Measurements from ENCODE around the gene LONP1.
"Not testable (repeated sequence)": the region's sequence is repeated elsewhere in the genome, so short reads cannot be mapped to it uniquely, and the experiment has no call there.

The LONP1 gene

DNA sequence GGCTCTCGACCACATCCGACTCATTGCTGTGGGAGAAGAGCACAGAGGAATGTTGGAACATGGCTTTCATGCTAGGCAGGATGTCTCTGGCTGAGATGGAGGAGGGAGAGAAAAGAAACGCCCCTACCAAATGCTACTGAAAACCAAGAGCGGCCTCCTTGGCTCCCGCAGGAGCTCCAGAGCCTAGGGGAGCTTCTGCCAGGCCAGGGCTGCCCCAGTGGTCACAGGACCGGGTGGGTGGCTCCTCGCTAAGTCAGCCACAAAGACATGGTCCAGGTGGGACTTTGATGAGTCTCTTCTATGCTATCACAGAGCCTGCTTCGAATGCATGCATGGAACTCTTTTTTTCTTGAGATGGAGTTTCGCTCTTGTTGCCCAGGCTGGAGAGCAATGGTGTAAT is 6.7 kb downstream of the LONP1 start:
- DNase-seq (ENCODE audit: low spot score): no peak

DNA sequence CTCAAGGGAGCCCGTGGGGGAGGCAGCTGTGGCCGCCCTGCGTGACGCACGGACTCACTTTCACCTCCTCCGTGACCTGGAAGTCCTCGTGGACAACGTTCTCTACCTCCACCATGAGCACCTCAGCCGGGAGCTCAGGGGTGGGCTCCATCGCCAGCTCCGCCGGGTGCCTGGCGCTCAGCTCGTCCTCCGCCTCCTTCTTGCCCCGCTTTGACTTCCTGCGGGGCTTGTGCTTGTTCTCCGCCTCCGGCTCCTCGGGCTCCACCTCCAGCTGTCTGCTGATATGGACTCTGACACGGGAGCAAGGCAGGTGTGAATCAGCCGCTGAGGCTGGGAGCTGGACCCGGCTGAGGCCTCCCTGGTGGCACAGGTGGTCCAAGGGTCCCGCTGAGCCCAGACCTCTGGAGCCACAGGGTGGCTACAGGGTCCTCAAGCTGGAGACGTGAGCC is 8.2 kb downstream of the LONP1 start:
- no peak for DNase-seq (ENCODE audit: low spot score)

DNA sequence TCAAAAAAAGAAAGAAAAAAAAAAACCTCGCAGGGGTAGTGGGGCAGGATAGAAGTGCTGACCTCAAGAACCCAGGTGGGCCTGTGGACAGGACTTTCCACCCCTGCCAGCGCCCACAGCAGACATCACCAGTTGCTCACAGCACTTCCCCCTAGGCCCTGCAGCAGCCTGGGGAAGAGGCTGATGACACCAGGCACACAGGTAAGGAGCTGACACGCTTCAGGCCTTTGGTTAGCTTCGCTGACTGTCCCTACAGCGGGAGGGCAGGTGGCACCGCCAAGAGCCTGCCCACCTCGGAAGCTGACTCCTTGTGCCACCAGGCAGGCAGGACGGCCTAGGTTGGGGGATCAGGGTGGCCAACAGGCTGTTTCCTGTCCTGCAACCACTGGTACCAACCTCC is 8.9 kb downstream of the LONP1 start:
- DNase-seq (ENCODE audit: low spot score): no peak

GRCh38 chr19:5707576-5708575 is 12.1 kb downstream of the LONP1 start:
- no peak for DNase-seq (ENCODE audit: low spot score)

GRCh38 chr19:5706876-5707573 is 12.9 kb downstream of the LONP1 start:
- no peak for DNase-seq (ENCODE audit: low spot score)

- DNase-seq (ENCODE audit: low spot score): no peak
These were observed 14.4 kb downstream of the LONP1 start for GRCh38 chr19:5705552-5705951.

DNA sequence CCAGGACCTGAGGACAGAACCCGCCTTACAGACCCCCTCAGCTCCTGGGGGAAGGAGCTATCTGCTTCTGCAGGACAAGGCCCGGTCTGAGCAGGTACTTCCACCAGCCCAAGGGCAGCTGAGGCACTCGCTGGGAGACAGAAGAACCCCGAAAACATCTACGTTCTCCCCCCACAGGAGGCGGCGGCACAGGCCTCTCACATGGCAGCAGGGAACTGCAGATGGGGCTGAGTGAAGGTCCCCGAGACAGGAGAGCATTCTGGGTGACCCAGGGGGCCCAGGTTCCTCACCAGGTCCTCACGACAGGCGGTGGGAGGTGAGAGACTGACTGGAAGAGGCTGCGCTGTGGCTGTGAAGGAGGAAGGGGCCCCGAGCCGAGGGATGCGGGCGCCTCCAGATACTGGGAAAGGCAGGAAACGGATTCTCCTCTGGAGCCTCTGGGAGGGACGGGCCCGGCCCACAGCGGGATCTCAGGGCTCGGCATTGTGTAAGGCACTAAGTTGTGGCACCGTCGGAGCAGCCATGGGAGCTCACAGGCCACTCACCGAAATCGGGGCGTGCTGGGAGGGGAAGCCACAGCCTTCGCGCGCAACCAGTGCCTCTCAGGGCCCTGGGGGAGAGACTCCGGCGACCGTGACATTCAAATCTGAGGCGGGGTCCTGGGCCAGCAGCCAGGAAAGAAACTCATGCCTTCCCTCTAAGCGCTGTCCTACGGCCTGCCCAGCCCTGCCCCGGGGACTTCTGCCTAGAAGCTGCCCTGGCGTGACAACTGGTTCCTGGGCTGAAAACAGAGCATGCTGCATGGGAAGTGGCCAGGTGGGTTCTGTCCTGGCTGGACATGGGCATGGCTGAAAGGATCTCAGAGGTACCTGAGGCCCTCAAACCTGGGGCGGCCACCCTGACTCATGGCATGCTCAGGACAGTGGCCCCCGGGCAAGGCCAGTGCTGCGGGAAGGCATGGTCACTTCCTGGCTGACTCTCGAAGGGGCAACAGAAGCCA is 15.8 kb downstream of the LONP1 start:
- DNase-seq (ENCODE audit: low spot score): no peak

DNA sequence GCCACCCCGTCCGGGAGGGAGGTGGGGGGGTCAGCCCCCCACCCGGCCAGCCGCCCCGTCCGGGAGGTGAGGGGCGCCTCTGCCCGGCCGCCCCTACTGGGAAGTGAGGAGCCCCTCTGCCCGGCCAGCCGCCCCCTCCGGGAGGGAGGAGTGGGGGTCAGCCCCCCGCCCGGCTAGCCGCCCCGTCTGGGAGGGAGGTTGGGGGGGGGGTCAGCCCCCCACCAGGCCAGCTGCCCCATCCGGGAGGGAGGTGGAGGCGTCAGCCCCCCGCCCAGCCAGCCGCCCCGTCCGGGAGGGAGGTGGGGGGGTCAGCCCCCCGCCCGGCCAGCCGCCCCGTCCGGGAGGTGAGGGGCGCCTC is 17.9 kb downstream of the LONP1 start:
- DNase-seq (ENCODE audit: low spot score): not testable (repeated sequence)

DNA sequence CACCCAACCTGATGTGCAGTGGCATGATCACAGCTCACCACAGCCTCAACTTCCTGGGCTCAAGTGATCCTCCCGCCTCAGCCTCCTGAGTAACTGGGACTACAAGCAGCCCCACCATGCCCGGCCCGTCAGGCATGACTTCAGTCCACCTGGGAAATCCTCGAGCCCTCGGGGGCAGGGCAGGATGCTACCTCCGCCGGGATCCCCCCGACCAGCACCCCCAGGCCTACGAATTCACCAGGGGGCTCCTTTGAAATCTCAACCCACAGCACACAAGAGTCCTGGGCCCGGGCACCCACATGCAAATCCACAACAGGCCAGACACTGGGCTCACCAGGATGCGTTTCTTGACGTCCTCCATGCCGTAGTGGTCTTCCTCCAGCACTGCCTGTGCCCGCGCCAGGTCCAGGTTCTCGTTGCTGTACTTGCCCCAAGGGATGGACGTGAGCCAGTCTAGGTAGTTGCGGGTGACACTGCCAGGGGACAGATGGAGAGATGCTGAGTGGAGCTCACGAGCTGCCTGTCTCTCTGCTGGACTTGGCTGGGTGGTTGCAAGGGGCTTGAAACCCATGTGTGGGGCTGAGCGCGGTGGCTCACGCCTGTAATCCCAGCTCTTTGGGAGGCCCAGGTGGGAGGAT is 19.4 kb downstream of the LONP1 start:
- DNase-seq (ENCODE audit: low spot score): no peak

DNA sequence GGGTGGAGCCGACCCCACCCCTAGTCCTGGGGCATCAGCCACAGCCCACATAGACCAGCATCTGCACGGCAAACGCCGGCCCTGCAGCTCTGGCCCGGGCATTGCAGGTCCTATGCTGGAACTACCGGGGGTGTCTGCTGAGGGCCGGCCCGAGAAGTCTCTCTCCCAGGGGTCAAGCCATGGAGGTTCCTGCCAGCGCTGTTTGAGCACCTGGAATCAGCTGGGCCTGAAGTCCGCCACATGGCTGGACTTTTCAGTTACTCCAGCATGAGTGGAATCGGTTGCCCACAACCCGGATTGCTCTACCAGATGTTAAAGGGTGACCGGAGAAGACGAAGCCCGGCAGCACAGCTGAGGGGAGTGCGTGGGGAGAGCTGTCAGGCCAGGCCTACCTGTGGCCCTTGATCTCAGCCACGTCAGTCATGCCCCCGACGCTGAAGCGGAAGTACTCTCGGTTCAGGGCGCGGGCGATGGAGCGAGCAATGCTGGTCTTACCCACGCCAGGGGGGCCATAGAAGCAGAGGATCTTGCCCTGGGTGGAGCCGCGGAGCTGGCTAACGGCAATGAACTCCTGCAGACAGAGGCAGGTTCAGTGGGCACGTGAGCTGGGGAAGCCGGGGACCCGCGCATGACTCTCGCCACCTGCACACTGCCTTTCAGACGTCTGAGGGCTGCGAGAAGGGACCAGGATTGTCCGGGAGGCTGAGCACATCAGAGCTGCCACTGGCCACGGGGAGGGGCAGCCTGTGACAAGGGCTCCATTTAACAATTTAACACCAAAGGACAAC is 21.1 kb downstream of the LONP1 start:
- DNase-seq (ENCODE audit: low spot score): no peak

DNA sequence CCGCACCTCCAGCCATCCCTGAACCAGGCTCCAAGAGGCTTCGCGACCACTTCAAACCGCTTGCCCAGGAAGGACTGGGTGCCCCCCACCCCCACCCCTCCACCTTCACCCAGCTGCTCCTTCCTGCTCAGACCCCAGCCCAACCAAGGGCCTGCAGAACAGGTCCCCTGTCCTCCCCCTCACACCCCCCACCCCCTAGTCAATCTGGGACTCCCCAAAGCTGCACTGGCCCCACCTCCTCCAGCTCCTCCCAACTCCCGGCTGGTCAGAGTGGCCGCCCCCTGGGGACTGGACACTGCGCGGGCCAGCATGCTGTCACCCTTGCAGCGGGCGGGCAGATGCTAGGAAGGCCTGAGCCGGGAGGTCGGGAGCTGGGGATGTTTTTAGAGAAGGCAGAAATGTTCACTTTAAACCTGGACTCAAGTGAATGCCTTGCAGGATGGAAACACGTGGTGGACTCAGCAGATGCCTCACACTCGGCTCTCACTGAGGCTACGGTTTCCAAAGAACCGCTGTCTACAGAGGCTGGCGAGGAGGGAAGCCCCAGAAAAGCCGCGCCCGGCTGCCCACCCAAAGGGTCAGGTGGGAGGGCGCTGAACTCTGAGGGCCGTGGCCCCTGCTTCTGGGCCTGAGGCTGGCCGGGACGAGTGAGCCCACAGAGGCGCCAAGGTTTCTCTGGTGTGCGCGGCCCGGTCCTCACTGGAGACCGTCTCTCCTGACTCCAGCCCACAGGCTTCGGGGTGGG is 21.9 kb downstream of the LONP1 start:
- no peak for DNase-seq (ENCODE audit: low spot score)

DNA sequence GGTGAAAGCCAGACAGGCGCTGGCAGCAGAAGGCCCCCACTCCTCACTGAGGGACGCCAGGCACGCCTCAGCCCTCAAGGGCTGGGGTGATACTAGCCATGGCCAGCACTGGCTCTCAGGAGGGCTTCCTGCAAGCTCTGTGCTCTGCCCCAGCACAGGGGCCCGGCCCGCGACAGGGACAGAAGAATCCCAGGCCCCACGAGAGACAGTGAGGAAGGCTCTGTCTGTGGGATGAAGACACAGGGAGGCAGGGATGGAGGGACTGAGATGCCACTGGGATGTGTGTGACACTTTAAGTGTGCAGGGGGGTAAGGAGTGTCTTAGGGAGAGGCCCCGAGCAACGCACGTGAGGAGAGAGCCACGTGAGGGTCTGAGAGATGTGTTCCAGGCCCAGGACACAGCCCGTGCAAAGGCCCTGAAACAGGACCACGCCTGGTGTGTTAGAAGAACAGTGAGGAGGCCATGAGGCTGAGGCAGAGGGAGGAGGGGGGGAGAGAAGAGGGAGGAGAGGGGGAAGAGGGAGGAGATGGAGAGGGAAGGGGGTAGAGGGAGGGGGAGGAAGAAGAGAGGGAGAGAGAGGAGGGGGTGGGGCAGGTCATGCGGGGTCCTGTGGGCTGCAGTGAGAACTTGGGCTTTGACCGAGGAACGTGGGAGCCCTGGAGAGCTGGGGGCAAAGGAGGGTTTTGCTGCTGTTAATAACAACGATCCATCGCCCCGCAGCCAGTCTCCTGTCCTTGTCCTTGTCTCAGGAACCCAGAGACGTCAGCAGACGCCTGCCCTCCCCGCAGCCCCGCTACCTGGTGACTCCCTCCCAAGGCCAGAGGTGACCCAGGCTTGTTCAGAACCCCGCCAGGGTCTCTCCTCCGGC is 22.7 kb downstream of the LONP1 start:
- DNase-seq (ENCODE audit: low spot score): no peak

DNA sequence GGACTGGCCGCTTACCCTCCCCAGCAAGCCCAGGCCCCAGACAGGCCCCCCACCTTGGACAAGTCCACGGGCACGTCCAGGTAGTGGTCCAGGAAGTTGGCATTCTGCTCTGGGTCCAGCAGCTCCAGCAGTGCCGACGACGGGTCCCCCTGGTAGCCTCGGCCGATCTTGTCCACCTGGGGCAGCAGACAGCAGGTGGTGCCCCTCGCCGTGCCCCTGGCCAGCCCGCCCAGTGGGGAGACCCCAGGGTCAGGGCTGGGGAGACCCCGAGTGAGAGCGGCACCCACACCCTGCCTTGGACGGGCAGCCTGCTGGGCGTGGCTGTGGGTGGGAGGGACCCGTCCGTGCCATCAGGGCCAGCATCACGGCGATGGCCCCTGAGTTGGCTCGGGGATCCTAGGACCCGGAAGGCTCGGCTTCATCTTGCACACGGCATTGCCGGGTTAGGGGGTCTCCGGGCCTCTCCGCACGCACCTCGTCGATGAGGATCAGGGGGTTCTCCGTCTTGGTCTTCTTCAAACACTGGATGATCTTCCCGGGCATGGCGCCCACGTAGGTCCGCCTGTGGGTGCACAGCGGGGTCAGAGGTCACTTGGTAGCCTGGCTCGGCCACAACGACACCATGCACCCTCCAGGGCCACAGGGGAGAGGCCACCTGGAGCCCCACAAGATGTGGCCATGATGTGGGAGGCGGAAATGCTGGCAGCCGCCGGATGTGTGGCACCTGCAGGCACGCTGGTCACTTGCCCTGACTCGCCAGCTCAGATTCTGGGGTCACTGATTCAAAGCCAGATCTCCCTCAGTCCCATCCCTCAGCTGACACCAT is 23.5 kb downstream of the LONP1 start:
- no peak for DNase-seq (ENCODE audit: low spot score)

- no peak for DNase-seq (ENCODE audit: low spot score)
These were observed 24.2 kb downstream of the LONP1 start for GRCh38 chr19:5695649-5696195.

DNA sequence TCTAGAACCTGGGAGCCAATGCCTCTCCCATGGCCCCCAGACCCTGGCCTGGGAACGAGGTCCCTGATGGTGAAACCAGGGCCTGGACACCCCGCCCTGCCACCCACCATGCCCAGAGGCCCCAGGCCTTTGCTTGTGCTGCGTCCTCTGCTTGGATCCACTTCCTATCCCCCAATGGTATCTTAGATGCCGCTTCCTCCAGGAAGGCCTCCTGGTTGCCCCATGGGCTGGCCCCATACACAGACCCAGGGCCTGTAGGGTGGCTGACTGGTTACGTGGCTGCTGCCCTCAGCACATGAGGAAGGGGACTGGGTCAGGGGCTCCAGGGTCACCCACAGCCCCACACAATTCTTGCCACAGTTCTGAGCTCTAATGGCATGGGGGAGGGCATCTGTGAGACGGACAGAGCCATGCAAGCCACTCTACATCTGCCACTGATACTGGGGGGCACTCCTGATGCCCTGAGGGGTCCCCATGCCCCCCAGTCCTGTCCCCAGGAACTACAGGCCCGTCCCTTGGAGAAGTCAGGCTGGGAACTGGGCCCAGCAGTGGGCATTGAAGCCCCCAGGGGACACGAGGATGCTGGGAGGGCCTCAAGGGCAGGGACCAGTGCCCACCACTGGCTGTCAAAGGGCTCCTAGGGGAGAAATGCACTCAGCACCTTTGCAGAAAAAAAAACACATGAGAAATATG is 24.8 kb downstream of the LONP1 start:
- DNase-seq (ENCODE audit: low spot score): no peak

DNA sequence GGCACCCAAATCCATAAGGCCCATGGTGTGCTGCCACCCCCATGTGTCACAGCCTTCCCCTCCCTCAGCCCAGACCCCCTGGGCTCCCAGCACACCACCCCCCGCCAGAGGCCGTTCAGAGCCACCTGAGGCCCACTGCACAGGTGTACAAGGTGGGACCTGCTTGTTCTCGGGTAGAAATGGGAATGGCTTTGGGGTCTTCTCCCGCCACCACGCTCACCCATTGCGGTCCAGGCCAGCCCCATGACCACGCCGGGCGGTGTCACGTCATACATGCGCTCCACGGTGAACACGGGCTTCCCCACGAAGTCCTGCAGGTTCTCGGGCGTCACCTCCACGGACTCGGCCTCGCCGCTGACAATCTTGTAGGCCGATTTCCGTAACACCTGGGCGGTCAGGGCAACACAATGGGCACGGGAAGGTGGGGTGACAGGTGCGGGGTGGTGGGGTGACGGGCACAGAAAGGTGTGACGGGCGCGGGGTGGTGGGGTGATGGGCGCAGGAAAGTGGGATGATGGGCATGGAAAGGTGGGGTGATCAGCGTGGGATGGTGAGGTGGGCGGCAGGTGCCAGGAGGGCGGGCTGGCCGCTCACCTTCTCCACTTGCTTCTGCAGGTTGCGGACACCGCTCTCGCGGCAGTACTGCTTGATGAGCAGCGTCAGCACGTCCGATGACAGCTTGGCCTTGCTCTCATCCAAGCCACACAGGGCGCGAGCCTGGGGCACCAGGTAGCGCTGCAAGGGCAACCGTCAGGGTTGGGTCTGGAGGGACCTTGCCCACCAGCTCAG is 25.6 kb downstream of the LONP1 start:
- no peak for DNase-seq (ENCODE audit: low spot score)

Measured in LoVo (cell line).